SK-N-SH treated with all-trans-retinoic acid at 6 μM for 48 hours (cell line): ENCODE results near the gene CIRBP.

Source experiments
- ARNTL ChIP-seq: fragments of 450-650 bp; formaldehyde crosslinking; IDR thresholded peaks from 2 replicates; pipeline ENCODE4 v1.5.0; 2020; ENCODE audit warnings: low read depth, mild to moderate bottlenecking, moderate library complexity, borderline replicate concordance
- CREB5 ChIP-seq: fragments of 250-450 bp; sonication (Bioruptor Pico); IDR thresholded peaks from 2 replicates; pipeline ENCODE4 v1.5.1; 2020; ENCODE audit warnings: low read depth, mild to moderate bottlenecking, moderate library complexity
- ESRRG ChIP-seq: fragments of 250-450 bp; sonication (Bioruptor Pico); IDR thresholded peaks from 2 replicates; pipeline ENCODE4 v1.6.1; 2021; ENCODE audit warnings: mild to moderate bottlenecking
- GLIS3 ChIP-seq: fragments of 250-450 bp; sonication (Bioruptor Pico); IDR thresholded peaks from 2 replicates; pipeline ENCODE4 v1.5.0; 2020; ENCODE audit warnings: mild to moderate bottlenecking, moderate library complexity
- PATZ1 ChIP-seq: fragments of 250-450 bp; sonication (Bioruptor Pico); IDR thresholded peaks from 2 replicates; pipeline ENCODE4 v1.8.0; 2020; ENCODE audit warnings: mild to moderate bottlenecking, moderate library complexity, borderline replicate concordance
- ZNF565 ChIP-seq: fragments of 450-650 bp; formaldehyde crosslinking; conservative IDR thresholded peaks from 2 replicates; pipeline ENCODE4 v1.5.0; 2020; ENCODE audit warnings: low read depth, mild to moderate bottlenecking, moderate library complexity
- TF ChIP-seq, protein P1 (sequence below): fragments of 250-450 bp; sonication (Bioruptor Pico); IDR thresholded peaks from 2 replicates; pipeline ENCODE4 v1.8.0; 2021; ENCODE audit warnings: low read depth, mild to moderate bottlenecking, moderate library complexity, borderline replicate concordance

GRCh38 chr19:1226522-1227303 is 42.4 kb upstream of the CIRBP start:
- TF ChIP-seq CREB5 (CRISPR knock-in tag), result no peak
- TF ChIP-seq, protein P1, sequence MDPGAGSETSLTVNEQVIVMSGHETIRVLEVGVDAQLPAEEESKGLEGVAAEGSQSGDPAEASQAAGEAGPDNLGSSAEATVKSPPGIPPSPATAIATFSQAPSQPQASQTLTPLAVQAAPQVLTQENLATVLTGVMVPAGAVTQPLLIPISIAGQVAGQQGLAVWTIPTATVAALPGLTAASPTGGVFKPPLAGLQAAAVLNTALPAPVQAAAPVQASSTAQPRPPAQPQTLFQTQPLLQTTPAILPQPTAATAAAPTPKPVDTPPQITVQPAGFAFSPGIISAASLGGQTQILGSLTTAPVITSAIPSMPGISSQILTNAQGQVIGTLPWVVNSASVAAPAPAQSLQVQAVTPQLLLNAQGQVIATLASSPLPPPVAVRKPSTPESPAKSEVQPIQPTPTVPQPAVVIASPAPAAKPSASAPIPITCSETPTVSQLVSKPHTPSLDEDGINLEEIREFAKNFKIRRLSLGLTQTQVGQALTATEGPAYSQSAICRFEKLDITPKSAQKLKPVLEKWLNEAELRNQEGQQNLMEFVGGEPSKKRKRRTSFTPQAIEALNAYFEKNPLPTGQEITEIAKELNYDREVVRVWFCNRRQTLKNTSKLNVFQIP (CRISPR knock-in tag), result no peak
- TF ChIP-seq ZNF565, result no peak
- no peak for TF ChIP-seq PATZ1
- no peak for TF ChIP-seq ESRRG (CRISPR knock-in tag)
- no peak for TF ChIP-seq ARNTL (CRISPR knock-in tag)
- no peak for TF ChIP-seq GLIS3 (CRISPR knock-in tag)
